Endothelial cell of umbilical vein (primary cell): Measurements from ENCODE around the gene DEDD. TPM values are rescaled to one million over a fixed set of nuclear protein-coding genes. Genes with fewer than 3 reads are reported as not detected.

Experiments
- BruUV-seq: library from RNA; stranded (reverse); fragments of 400-500 nt; replicated peaks from 2 replicates; lab custom pipeline; 2021; lab: Mats Ljungman, UMichigan
- CTCF ChIA-PET: fragments of 300-600, 350-600 bp; sonication (Branson Sonifier 250); formaldehyde crosslinking; loops from one replicate; lab custom pipeline; 2021; ENCODE audit warnings: antibody characterized with exemption, inconsistent platforms; lab: Charles Lee
- POLR2A ChIA-PET: fragments of 300-600, 350-600 bp; sonication (Branson Sonifier 250); formaldehyde crosslinking; loops from one replicate; lab custom pipeline; 2021; ENCODE audit warnings: antibody characterized with exemption, inconsistent platforms; lab: Charles Lee
- DNase-seq: peaks from one replicate; pipeline ENCODE4 v3.0.0-alpha.2; 2011; ENCODE audit warnings: low read depth, low spot score
- FAIRE-seq: peaks from 2 replicates; lab custom pipeline; 2011; peaks lifted over from hg19 to GRCh38; lab: Jason Lieb, UNC
- H2AFZ ChIP-seq: 2 replicates; pipeline ENCODE4 v1.6.0; 2012; ENCODE audit warnings: low read depth, low read length, control low read depth, inconsistent platforms
- H3K27ac ChIP-seq: 2 replicates; pipeline ENCODE4 v1.5.1; 2011; ENCODE audit warnings: low read depth, mild to moderate bottlenecking, control low read depth, low read length, moderate library complexity; ENCODE audit not compliant: insufficient read depth
- H3K27me3 ChIP-seq, 2 experiments: 2 replicates each; pipeline versions ENCODE4 v1.6.0 to v1.6.1; 2011; ENCODE audit warnings: low read length in 2 of 2, mixed read lengths in 1 of 2; ENCODE audit not compliant: control insufficient read depth in 2 of 2, insufficient read depth in 2 of 2
- H3K36me3 ChIP-seq, 2 experiments: 2 replicates in 1 of 2; 3 replicates in 1 of 2; pipeline ENCODE4 v1.5.1; 2011; ENCODE audit warnings: low read length in 2 of 2, mild to moderate bottlenecking in 1 of 2, moderate library complexity in 1 of 2; ENCODE audit not compliant: control insufficient read depth in 2 of 2, insufficient read depth in 2 of 2; ENCODE audit errors: extremely low read depth in 1 of 2
- H3K4me1 ChIP-seq: 3 replicates; pipeline ENCODE4 v1.5.1; 2011; ENCODE audit warnings: mild to moderate bottlenecking, low read length; ENCODE audit not compliant: control insufficient read depth, insufficient read depth; ENCODE audit errors: extremely low read depth
- H3K4me2 ChIP-seq: 2 replicates; pipeline ENCODE4 v1.6.1; 2011; ENCODE audit warnings: low read length, control low read depth, mixed read lengths; ENCODE audit not compliant: insufficient read depth
- H3K4me3 ChIP-seq, 3 experiments: fragments of 200-600 bp in 1 of 3; sonication (generic), shearing (Covaris generic) in 1 of 3; replicated peaks in 1 of 3; 2 replicates each; pipeline ENCODE4 v1.5.1; 2011 to 2016; ENCODE audit warnings: control low read depth in 3 of 3, low read length in 3 of 3, mild to moderate bottlenecking in 2 of 3, inconsistent platforms in 1 of 3, low read depth in 1 of 3, moderate library complexity in 1 of 3; ENCODE audit not compliant: insufficient read depth in 1 of 3
- H3K79me2 ChIP-seq: 2 replicates; pipeline ENCODE4 v1.6.0; 2012; ENCODE audit warnings: low read length, inconsistent platforms; ENCODE audit not compliant: control insufficient read depth, insufficient read depth
- H3K9ac ChIP-seq: replicated peaks from 2 replicates; pipeline ENCODE3; 2011; ENCODE audit warnings: low read length, control low read depth; ENCODE audit not compliant: insufficient read depth; ENCODE audit errors: extremely low read depth
- H3K9me1 ChIP-seq: replicated peaks from 3 replicates; pipeline ENCODE4 v1.6.0; 2011; ENCODE audit warnings: mild to moderate bottlenecking, low read length; ENCODE audit not compliant: control insufficient read depth, insufficient read depth; ENCODE audit errors: extremely low read depth
- H3K9me3 ChIP-seq: replicated peaks from 2 replicates; pipeline ENCODE4 v1.5.1; 2012; ENCODE audit warnings: low read length, inconsistent platforms; ENCODE audit not compliant: control insufficient read depth, insufficient read depth
- H4K20me1 ChIP-seq: replicated peaks from 2 replicates; pipeline ENCODE3; 2011; ENCODE audit warnings: mild to moderate bottlenecking, low read length; ENCODE audit not compliant: control insufficient read depth, insufficient read depth; ENCODE audit errors: extremely low read depth
- EZH2 ChIP-seq: IDR thresholded peaks from 2 replicates; pipeline ENCODE4 v1.6.1; 2012; ENCODE audit warnings: borderline replicate concordance, low read depth, mild to moderate bottlenecking, moderate library complexity, low read length, inconsistent platforms; ENCODE audit not compliant: severe bottlenecking
- FOS ChIP-seq: IDR thresholded peaks from 2 replicates; pipeline ENCODE4 v1.6.1; 2011; ENCODE audit warnings: mild to moderate bottlenecking, low read length, moderate library complexity, borderline replicate concordance; ENCODE audit not compliant: insufficient read depth
- GATA2 ChIP-seq: IDR thresholded peaks from 2 replicates; pipeline ENCODE4 v1.7.0; 2011; ENCODE audit warnings: low read depth, mild to moderate bottlenecking, moderate library complexity, mixed read lengths, low read length; ENCODE audit not compliant: insufficient read length, insufficient read depth
- JUN ChIP-seq: IDR thresholded peaks from 2 replicates; pipeline ENCODE4 v1.6.1; 2011; ENCODE audit warnings: borderline replicate concordance, low read depth; ENCODE audit not compliant: insufficient read length, insufficient read depth
- MAX ChIP-seq: IDR thresholded peaks from 2 replicates; pipeline ENCODE4 v1.6.1; 2011; ENCODE audit not compliant: insufficient read depth, insufficient read length
- MYC ChIP-seq: IDR thresholded peaks from one replicate; pipeline ENCODE4 v1.6.1; 2011; ENCODE audit warnings: mild to moderate bottlenecking, low read depth, low read length
- POLR2A ChIP-seq: IDR thresholded peaks from 2 replicates; pipeline ENCODE4 v1.6.1; 2012; ENCODE audit warnings: low read depth, mild to moderate bottlenecking, control low read depth, low read length
- POLR2AphosphoS5 ChIP-seq: IDR thresholded peaks from 2 replicates; pipeline ENCODE4 v1.6.1; 2012; ENCODE audit warnings: low read depth, mild to moderate bottlenecking, control low read depth, low read length, moderate library complexity; ENCODE audit not compliant: insufficient read depth
- dilution Hi-C: fragments of 300-500 bp; cut with MboI; formaldehyde crosslinking; loops from one replicate; pipeline ENCODE4 v1.15.0; 2019; ENCODE audit warnings: low sequenced_read_pairs; ENCODE audit not compliant: extremely low pct_ligation_motif_present
- intact Hi-C: fragments of 100-400 bp; cut with micrococcal nuclease; formaldehyde crosslinking; loops from one replicate; pipeline ENCODE4 v1.10.0; 2022
- polyA plus RNA-seq, 4 experiments: library from polyadenylated mRNA; depleted of rRNA in 3 of 4; stranded (reverse) in 3 of 4; unstranded in 1 of 4; fragments of >200 nt; gene quantifications; 2 replicates each; pipeline versions ENCODE4 v1.2.1 to v1.2.3, GENCODE V29; 2011 to 2012; ENCODE audit warnings: missing spikeins in 1 of 4
- total RNA-seq: library from RNA; stranded (reverse); gene quantifications from 2 replicates; pipeline ENCODE4 v1.2.3, GENCODE V29; 2021
- TF ChIP-seq, protein P1 (sequence below), 2 donors: IDR thresholded peaks; 1 replicate in 1 of 2; 2 replicates in 1 of 2; pipeline ENCODE4 v1.5.1; 2011; ENCODE audit warnings: low read length in 2 of 2, mild to moderate bottlenecking in 2 of 2, moderate library complexity in 2 of 2, control low read depth in 1 of 2, inconsistent platforms in 1 of 2, low read depth in 1 of 2; ENCODE audit not compliant: insufficient read depth in 1 of 2; ENCODE audit errors: extremely low read depth in 1 of 2

Gene DEDD
- total and polyA plus RNA-seq, 2 donors (not counting 3 experiments of a cell fraction or from before 2014, with no cell fraction given): 50.2 to 78.3 TPM

- no peaks in the 10 kb centered on the region for H3K9me1 ChIP-seq
- H3K9me3 ChIP-seq: no peaks in the 10 kb centered on the region
- no peaks in the 10 kb centered on the region for H4K20me1 ChIP-seq
- ChIA-PET POLR2A (no interaction called here), CTCF (interaction anchor here (1.1 to 2.1 kb wide), 2 partner anchors 60 to 160 kb away, joined by 3 to 9 read pairs; partner anchors contain the start of gene KLHDC9)
- H3K4me3 ChIP-seq: no peak overlapping the region
- no peak for DNase-seq
- no peak for FAIRE-seq
- TF ChIP-seq EZH2 (no peak), MAX (no peak), FOS (no peak), JUN (no peak), GATA2 (no peak), POLR2A (no peak), POLR2AphosphoS5 (no peak), MYC (no peak)
- TF ChIP-seq, protein P1, sequence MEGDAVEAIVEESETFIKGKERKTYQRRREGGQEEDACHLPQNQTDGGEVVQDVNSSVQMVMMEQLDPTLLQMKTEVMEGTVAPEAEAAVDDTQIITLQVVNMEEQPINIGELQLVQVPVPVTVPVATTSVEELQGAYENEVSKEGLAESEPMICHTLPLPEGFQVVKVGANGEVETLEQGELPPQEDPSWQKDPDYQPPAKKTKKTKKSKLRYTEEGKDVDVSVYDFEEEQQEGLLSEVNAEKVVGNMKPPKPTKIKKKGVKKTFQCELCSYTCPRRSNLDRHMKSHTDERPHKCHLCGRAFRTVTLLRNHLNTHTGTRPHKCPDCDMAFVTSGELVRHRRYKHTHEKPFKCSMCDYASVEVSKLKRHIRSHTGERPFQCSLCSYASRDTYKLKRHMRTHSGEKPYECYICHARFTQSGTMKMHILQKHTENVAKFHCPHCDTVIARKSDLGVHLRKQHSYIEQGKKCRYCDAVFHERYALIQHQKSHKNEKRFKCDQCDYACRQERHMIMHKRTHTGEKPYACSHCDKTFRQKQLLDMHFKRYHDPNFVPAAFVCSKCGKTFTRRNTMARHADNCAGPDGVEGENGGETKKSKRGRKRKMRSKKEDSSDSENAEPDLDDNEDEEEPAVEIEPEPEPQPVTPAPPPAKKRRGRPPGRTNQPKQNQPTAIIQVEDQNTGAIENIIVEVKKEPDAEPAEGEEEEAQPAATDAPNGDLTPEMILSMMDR (IDR thresholded peaks at IDR 0.05; ENCODE audit: extremely low read depth in 1 of 2, insufficient read depth in 1 of 2, low read depth in 1 of 2, low read length in 2 of 2): no peak
- H2AFZ ChIP-seq: no peak overlapping the region
- no peaks in the 10 kb centered on the region for H3K27me3 ChIP-seq
- H3K4me2 ChIP-seq: no peak overlapping the region
- H3K27ac ChIP-seq: no peak overlapping the region
- dilution Hi-C loops: no loop called here
- intact Hi-C loops: loop anchor here (2.0 kb wide), 1 partner anchor 39 kb away; the partner anchor contains the start of genes NIT1 and PFDN2
- peaks cover 7% of the 10 kb centered on the region for H3K79me2 ChIP-seq
- H3K4me1 ChIP-seq: peaks cover 7% of the 10 kb centered on the region
- no TSS peak for BruUV-seq
- peaks cover 2 to 8% of the 10 kb centered on the region in 2 experiments for H3K36me3 ChIP-seq
- H3K9ac ChIP-seq: no peak overlapping the region
Measured at GRCh38 chr1:161157867-161158266, 25.4 kb upstream of the DEDD start.
